Measurements from ENCODE around the gene IQCE. TPM values are rescaled to one million over a fixed set of nuclear protein-coding genes. Genes with fewer than 3 reads are reported as not detected.

The IQCE gene
- total and polyA plus RNA-seq, 2 experiments from 2014 or later = 14.7 to 14.9 TPM

GRCh38 chr7:2592375-2592865 lies 33.6 kb downstream of the IQCE start:
- Histone ChIP-seq H3K36me3 (ENCODE audit: low read depth) (no peaks in the 10 kb centered on the region), H3F3A (ENCODE audit: insufficient read depth) (no peaks in the 10 kb centered on the region), H3K9me2 (ENCODE audit: insufficient read depth) (no peaks in the 10 kb centered on the region), H3K27me3 (replicated peaks; ENCODE audit: insufficient read depth) (no peaks in the 10 kb centered on the region), H4K20me1 (ENCODE audit: insufficient read depth) (no peaks in the 10 kb centered on the region), H3K4me2 (ENCODE audit: unreplicated experiment) (no peak overlapping the region), H3K4me1 (ENCODE audit: insufficient read depth) (no peaks in the 10 kb centered on the region), H3K9ac (no peak overlapping the region), H2AFZ (no peak overlapping the region), H3K4me3 (no peak overlapping the region), H3K9me3 (ENCODE audit: low read depth) (no peaks in the 10 kb centered on the region), H3K79me2 (ENCODE audit: insufficient read depth) (no peaks in the 10 kb centered on the region), H3K27ac (no peak overlapping the region)
- no peak for TF ChIP-seq EZH2phosphoT487 (IDR thresholded peaks at IDR 0.05; ENCODE audit: insufficient read depth, low read depth)
- TF ChIP-seq EZH2 (IDR thresholded peaks at IDR 0.05; ENCODE audit: insufficient read depth, poor library complexity, severe bottlenecking) = no peak
- DNase-seq = no peak
- WGBS, 2 experiments (ENCODE audit: low coverage in 1 of 2, low lambda C conversion rate in 2 of 2, missing lambda C conversion rate in 2 of 2) = 93 to 95% methylated on average over 23 of the region's 23 CpGs
- in situ Hi-C loops (cut with MboI) = no loop called here

GRCh38 chr7:2593036-2593727 lies 34.4 kb downstream of the IQCE start:
- TF ChIP-seq EZH2 (IDR thresholded peaks at IDR 0.05; ENCODE audit: insufficient read depth, poor library complexity, severe bottlenecking) (no peak), EZH2phosphoT487 (IDR thresholded peaks at IDR 0.05; ENCODE audit: insufficient read depth, low read depth) (no peak)
- no peak for DNase-seq
- Histone ChIP-seq H3K4me2 (ENCODE audit: unreplicated experiment) (no peak overlapping the region), H4K20me1 (ENCODE audit: insufficient read depth) (no peaks in the 10 kb centered on the region), H3K4me3 (no peak overlapping the region), H3K27me3 (replicated peaks; ENCODE audit: insufficient read depth) (no peaks in the 10 kb centered on the region), H3F3A (ENCODE audit: insufficient read depth) (no peaks in the 10 kb centered on the region), H3K27ac (no peak overlapping the region), H3K36me3 (ENCODE audit: low read depth) (no peaks in the 10 kb centered on the region), H3K9me3 (ENCODE audit: low read depth) (no peaks in the 10 kb centered on the region), H3K9me2 (ENCODE audit: insufficient read depth) (no peaks in the 10 kb centered on the region), H3K4me1 (ENCODE audit: insufficient read depth) (no peaks in the 10 kb centered on the region), H3K9ac (no peak overlapping the region), H2AFZ (no peak overlapping the region), H3K79me2 (ENCODE audit: insufficient read depth) (no peaks in the 10 kb centered on the region)
- 95 to 96% methylated on average over 37 to 38 of the region's 38 CpGs for WGBS, 2 experiments (ENCODE audit: low coverage in 1 of 2, low lambda C conversion rate in 2 of 2, missing lambda C conversion rate in 2 of 2)
- in situ Hi-C loops (cut with MboI) = no loop called here

DNA sequence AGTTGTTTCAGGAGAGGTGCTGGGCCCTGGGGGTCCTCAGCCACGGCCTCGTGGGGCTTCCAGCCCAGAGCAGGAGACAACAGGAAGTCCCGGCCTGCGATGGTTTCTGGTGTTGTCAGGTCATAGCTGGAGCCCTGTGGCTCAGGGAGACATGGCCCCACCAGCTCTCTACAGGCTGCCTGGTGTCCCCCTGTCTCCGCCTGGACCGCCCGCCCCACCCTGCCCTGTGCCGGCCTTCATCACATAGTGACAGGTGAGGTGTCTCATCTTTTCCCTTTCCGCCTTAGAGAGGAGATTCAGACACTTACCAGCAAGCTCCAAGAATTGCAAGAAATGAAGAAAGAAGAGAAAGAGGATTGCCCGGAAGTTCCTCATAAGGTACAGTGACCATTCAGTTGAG lies 35.8 kb downstream of the IQCE start:
- H3K27me3 ChIP-seq (replicated peaks; ENCODE audit: insufficient read depth) = no peaks in the 10 kb centered on the region
- TF ChIP-seq EZH2phosphoT487 (IDR thresholded peaks at IDR 0.05; ENCODE audit: insufficient read depth, low read depth) = no peak
- TF ChIP-seq EZH2 (IDR thresholded peaks at IDR 0.05; ENCODE audit: insufficient read depth, poor library complexity, severe bottlenecking) = no peak
- no peak for DNase-seq
- in situ Hi-C loops (cut with MboI) = no loop called here
- H3K79me2 ChIP-seq (ENCODE audit: insufficient read depth) = no peaks in the 10 kb centered on the region
- no peaks in the 10 kb centered on the region for H3K4me1 ChIP-seq (ENCODE audit: insufficient read depth)
- H3K4me2 ChIP-seq (ENCODE audit: unreplicated experiment) = no peak overlapping the region
- H2AFZ ChIP-seq = no peak overlapping the region
- no peaks in the 10 kb centered on the region for H3K9me3 ChIP-seq (ENCODE audit: low read depth)
- no peak overlapping the region for H3K4me3 ChIP-seq
- H3K36me3 ChIP-seq (ENCODE audit: low read depth) = no peaks in the 10 kb centered on the region
- H3K9ac ChIP-seq = no peak overlapping the region
- no peaks in the 10 kb centered on the region for H3F3A ChIP-seq (ENCODE audit: insufficient read depth)
- H3K9me2 ChIP-seq (ENCODE audit: insufficient read depth) = no peaks in the 10 kb centered on the region
- no peaks in the 10 kb centered on the region for H4K20me1 ChIP-seq (ENCODE audit: insufficient read depth)
- WGBS, 2 experiments (ENCODE audit: low coverage in 1 of 2, low lambda C conversion rate in 2 of 2, missing lambda C conversion rate in 2 of 2) = 92 to 100% methylated on average over 9 to 10 of the region's 10 CpGs
- H3K27ac ChIP-seq = no peak overlapping the region

DNA sequence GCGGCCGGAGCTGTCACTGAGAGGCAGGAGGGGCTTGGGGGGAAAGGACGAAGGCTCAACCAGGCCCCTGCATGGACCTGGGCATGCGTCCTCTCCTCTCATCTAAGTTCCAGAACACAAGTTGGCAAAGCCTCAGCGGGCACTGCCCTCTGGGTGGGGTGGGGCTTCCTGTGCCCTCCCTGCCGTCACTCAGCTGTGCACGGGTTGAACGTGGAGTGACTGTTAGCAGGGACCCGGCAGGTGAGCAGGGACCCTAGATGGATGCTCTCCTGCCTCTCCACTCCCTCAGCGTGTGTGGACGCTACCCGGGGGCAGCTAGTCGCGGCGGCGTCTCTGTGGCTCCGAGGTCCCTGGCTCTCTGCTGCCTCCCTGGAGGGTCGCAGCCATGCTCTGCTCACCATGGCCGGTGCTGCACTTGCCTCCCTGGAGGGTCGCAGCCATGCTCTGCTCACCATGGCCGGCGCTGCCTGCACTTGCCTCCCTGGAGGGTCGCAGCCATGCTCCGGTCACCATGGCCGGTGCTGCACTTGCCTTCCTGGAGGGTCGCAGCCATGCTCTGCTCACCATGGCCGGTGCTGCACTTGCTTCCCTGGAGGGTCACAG lies 36.6 kb downstream of the IQCE start:
- H3K36me3 ChIP-seq (ENCODE audit: low read depth) = no peaks in the 10 kb centered on the region
- in situ Hi-C loops (cut with MboI) = no loop called here

More for the DNA sequence above, 36.6 kb downstream of the IQCE start:
- Histone ChIP-seq H3F3A (ENCODE audit: insufficient read depth) (no peaks in the 10 kb centered on the region), H3K4me1 (ENCODE audit: insufficient read depth) (no peaks in the 10 kb centered on the region), H4K20me1 (ENCODE audit: insufficient read depth) (no peaks in the 10 kb centered on the region), H2AFZ (no peak overlapping the region), H3K79me2 (ENCODE audit: insufficient read depth) (no peaks in the 10 kb centered on the region), H3K9me2 (ENCODE audit: insufficient read depth) (no peaks in the 10 kb centered on the region), H3K27me3 (replicated peaks; ENCODE audit: insufficient read depth) (no peaks in the 10 kb centered on the region), H3K9me3 (ENCODE audit: low read depth) (no peaks in the 10 kb centered on the region), H3K27ac (no peak overlapping the region), H3K9ac (no peak overlapping the region), H3K4me2 (ENCODE audit: unreplicated experiment) (no peak overlapping the region), H3K4me3 (no peak overlapping the region)
- 91 to 95% methylated on average over 26 to 27 of the region's 27 CpGs for WGBS, 2 experiments (ENCODE audit: low coverage in 1 of 2, low lambda C conversion rate in 2 of 2, missing lambda C conversion rate in 2 of 2)
- no peak for DNase-seq
- TF ChIP-seq EZH2phosphoT487 (IDR thresholded peaks at IDR 0.05; ENCODE audit: insufficient read depth, low read depth) = no peak
- TF ChIP-seq EZH2 (IDR thresholded peaks at IDR 0.05; ENCODE audit: insufficient read depth, poor library complexity, severe bottlenecking) = no peak

Data from GM23248 (cell line).